HG02571 (cell line): ENCODE data around the gene POLR3K.

Experiments
- ATAC-seq: cut with Tn5 transposase; IDR thresholded peaks from one replicate; pipeline ENCODE4 v1.9.1; 2021; ENCODE audit warnings: mild to moderate bottlenecking, moderate library complexity; ENCODE audit not compliant: unreplicated experiment

The POLR3K gene

GRCh38 chr16:66309-67182, 13.1 kb upstream of the POLR3K start:
- no peak for ATAC-seq

DNA sequence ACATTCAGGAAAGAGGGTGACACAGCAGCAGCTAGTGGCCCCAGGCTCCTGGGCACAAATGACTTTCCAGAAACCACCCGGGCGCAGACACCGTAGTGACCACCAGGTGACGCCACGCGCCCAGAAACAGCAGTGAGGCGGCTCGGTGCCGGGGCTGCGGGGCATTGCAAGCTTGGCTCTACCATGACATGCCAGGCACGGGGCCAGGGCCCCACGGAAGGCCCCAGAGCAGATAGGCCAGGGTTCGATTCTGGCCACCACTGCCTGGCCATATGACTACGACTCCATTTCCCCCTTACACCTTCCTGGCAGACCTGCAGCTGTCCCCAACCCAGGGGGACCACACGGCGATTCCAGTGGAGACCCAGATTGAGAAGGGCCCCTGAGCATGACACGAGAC, 12.3 kb upstream of the POLR3K start:
- ATAC-seq: no peak

GRCh38 chr16:64914-65255, 11.5 kb upstream of the POLR3K start:
- ATAC-seq: no peak

GRCh38 chr16:63998-64913, 10.8 kb upstream of the POLR3K start:
- ATAC-seq: no peak

GRCh38 chr16:63466-63865, 10.1 kb upstream of the POLR3K start:
- ATAC-seq: no peak

DNA sequence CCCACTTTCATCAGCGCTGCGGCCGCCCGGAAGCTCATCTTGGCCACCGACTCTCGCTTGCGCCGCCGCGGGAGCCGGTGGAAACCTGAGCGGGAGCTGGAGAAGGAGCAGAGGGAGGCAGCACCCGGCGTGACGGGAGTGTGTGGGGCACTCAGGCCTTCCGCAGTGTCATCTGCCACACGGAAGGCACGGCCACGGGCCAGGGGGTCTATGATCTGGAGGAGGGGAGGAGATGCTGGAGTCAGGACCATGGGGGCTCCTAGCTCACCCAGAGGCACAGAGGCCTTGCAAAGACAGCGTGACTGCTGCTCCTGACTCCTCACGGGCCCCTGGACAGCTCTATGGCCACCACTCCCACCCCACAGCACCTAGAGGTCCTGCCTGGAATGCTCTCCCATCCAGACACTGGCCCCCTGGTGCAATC, 9.6 kb upstream of the POLR3K start:
- no peak for ATAC-seq

- no peak for ATAC-seq
These were observed 9.0 kb upstream of the POLR3K start for GRCh38 chr16:62283-62967.

DNA sequence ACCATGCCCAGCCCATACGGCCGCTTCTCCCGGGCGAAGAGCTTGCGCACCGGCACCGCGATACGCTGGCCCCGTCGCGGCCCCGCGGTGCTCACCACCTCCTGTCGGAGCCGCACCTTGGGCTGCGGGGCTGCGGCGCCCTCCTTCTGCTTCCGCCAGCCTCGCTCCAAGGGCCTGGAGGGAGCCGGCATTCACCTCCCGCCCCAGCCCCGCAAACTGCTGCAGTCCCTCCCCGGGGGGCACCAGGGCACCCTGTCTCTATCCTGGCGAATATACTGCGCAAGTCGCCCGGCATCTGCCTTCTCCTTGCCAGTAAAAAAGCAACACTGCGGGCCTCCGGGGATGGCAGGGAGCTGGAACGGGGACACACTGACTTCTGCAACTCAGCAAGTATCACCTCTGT, 8.5 kb upstream of the POLR3K start:
- no peak for ATAC-seq

DNA sequence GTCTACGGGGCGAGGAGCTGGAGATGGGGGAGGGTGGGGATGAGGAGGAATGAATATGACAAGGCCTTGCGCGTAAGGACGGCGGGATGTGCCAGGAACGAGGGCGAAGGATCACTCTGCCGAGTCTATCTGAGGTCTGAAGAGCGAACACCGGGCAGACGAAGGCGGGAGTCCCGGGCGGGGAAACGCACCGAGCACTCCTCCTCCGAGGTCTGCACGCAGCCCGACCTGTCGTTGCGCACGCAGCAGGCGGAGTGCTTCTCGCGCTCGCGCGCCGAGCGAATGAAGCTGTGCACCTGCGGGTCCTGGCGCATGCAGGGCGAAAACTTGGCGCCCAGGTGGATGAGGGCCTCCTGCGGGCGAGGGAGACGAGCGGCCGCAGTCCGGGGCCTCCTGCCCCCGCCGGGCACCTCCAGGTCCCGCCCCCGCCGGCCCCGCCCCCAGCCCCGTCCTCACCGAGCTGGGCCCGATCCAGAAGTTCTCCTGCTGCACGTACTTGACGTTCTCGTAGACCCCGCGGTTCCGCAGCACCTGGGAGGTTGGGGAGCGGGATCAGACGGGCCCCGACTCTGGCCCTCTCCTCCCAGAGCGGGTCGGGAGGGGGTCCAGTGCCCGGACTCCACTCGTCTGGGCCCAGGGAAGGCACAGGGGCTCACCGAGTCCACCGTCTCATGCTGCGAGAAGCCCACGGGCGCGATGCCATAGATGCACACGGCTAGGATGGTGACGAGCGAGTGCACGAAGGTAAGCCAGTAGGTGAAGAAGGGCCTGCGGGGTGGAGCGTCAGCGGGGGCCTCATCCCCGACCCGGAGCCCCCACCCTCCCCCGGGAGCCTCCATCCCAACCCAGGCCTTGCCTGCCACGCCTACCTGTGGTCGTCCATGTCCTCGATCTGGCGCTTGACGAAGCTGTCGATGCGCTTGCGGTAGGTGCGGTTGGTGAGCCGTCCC, 7.8 kb upstream of the POLR3K start:
- ATAC-seq: no peak

DNA sequence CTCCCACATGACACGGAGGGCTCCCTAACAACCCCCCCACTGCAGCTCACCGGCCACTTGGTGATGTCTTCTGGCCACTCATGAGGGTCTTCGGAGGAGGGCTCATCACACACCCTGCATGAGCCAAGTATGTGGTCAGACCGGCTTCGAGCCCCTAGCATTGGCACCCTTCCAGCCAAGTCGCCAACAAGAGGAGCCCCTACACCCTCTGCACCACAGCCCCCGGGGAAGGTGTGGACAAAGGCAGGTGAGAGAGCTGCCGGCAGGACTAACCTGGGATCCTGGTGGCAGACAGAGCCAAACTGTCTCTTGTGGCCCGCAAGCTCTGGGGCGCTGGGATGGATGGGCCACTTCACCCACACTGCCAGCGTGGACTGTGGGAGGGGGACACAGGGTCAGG, 6.8 kb upstream of the POLR3K start:
- no peak for ATAC-seq

GRCh38 chr16:59440-60059, 6.1 kb upstream of the POLR3K start:
- no peak for ATAC-seq

DNA sequence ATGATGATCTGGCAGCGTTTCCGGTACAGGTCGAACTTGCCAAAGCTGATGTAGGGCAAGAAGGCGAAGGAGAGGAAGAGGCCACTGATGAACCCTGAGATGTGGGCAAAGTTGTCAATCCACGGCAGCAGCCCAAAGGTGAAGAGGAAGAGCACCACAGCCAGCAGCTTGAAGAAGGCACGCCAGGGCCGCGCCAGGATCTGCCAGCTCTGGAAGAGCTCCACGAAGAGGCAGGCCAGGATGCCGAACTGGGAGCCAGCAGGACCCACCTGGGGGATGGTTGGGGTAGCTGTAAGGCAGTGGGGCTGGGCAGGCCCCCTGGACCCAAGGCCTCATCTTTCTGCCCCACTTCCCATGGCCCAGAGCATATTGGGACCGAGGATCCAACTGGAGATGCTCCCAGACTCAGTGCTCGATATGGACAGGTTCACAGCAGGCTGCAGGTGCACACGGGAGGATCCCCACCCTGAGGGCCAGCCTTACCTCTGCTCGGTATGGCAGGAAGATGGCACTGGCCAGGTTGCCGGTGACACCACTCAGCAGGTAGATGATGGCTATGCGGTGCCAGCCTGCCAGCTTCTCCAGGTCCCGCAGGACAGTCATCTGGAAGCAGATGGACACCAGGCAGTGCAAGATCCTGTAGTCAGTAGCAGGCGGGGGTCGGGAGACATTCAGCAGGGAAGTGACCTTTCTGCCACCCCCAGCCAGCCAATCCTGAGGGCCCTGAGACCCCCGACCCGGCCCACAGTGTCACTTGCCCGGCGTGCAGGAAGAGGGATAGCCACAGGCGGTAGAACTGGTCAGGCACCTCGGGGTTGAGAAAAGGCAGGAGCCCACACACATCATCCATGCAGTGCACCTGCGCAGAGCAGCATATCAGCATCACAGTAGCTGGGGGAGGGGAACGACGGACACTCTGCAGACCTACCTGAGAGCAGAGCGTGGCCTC, 5.4 kb upstream of the POLR3K start:
- ATAC-seq: no peak

DNA sequence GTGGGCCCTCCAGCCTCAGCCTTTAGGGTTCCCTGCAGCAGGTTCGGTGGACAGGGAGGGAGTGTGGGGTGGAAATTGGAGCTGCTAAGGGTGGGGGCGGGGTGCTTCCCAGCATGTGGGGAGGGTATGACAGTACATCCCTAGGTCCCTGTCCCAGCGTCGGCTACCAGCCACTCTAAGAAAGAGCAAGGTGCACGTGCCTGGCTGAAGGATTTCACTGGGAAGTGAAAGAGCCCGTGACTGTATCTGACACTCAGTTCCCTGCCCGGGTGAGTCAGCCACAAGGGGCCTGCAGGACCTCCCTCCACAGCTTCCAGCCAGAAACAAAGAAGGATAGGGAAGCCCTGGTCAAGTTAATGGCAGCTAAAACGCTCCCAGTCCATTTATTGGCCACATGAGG, 4.3 kb upstream of the POLR3K start:
- no peak for ATAC-seq

DNA sequence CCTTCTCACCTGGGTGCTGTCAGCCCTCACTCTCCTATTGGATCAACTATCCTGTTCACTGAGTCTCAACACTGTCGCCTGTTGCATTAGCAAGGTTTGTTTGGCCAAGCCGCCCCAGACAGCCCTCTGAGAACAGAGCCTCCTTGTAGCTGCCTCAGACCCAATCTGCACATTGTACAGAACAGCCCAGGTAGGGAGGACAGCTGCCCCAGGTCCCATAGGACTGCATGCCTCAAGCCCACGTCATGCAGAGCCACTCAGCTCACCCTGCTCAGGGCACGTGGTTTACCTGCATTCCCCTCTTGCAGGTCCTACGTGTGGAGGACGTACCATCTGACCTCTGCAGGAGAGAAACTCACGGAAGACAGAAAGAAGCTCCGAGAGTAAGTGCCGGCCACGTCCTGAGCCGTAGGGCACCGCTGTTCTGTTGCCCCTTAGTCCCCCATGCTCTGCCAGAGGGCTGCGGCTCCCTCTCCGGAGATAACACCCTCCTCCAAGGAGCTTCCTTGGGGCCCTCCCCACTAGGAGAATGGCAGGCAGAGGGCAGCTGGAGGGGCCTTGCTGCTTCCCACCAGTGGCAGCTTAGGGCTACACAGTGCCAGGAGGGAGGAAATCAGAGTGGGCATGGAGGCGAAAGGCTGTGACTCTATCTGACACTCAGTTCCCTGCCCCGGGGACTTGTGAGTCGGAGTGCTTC, 3.0 kb upstream of the POLR3K start:
- no peak for ATAC-seq

DNA sequence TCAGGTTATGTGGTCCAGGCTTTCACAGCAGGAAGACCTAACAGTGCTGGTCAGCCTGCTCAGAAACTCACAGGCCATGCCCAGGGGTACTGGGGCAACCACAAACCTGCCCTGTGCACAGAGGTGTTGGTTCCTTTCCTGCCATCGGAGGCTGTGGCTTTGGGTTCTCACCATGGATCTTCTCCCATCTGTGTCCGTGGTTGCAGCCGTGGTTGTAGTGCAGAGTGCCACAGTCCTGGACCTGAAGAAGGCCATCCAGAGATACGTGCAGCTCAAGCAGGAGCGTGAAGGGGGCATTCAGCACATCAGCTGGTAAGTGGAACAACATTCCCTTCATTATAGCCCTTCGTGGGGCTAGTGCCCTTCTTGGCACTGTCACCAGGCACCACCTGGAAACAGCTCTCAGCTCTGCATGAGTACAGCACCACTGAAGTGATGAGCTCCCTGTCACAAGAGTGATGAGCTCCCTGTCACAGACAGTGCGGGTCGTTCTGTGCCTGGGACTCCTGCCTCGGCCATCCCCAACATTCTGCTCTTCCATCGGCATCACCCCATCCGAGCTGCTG, 2.2 kb upstream of the POLR3K start:
- no peak for ATAC-seq

- no peak for ATAC-seq
These were observed 801 bp upstream of the POLR3K start for GRCh38 chr16:54237-54581.

DNA sequence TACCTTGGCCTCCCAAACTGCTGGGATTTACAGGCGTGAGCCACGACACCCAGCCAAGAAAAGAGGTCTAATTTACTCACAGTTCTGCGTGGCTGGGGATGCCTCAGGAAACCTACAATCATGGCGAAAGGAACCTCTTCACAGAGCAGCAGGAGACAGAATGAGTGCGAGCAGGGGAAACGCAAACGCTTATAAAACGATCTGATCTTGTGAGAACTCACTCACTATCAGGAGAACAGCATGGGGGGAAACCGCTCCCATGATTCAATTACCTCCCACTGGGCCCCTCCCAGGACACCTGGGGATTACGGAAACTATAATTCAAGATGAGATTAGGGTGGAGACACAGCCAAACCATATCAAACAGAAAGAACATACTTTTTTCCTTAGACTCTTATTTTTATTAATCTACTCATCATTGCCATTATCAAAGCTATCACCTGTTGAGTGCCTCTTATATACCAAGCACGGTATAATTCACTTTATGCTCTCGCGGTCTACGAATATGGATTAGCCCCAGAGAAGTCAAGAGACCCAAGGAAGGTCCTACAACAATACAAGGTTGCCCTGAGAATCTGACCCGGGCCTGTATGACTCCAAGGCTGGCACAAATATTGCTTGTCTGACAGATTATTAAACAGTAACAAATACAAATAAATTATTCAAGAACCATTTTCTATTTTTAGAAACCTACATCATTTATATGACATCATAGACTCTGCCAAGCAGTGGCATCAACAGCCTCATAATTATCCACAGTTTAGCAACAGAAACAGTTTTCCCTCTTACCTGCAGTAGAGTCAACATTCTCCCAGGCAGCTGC, 2.4 kb downstream of the POLR3K start:
- ATAC-seq: no peak
